Natural killer cell (primary cell): ENCODE results near the gene IRX4. TPM values are rescaled to one million over a fixed set of nuclear protein-coding genes. Genes with fewer than 3 reads are reported as not detected.

Experiments
- ATAC-seq, 3 donors: fragments of 150-1000 bp in 2 of 3; fragments of 200-7000 bp in 1 of 3; cut with Tn5 transposase; 1 replicate in 1 of 3; 2 replicates in 2 of 3; pipeline ENCODE4 v1.10.0; 2021; ENCODE audit warnings: mild to moderate bottlenecking in 2 of 3, moderate library complexity in 2 of 3
- DNase-seq, 2 donors: peaks; one replicate each; pipeline versions ENCODE4 v3.0.0 to v3.0.0-alpha.2; 2013 to 2021; ENCODE audit warnings: mixed read lengths in 1 of 2
- H3K27ac ChIP-seq: one replicate; pipeline ENCODE4 v1.5.1; 2013; ENCODE audit warnings: mild to moderate bottlenecking, low read length
- H3K27me3 ChIP-seq: one replicate; pipeline ENCODE4 v1.6.1; 2013; ENCODE audit warnings: low read length; ENCODE audit not compliant: control insufficient read depth, insufficient read depth
- H3K36me3 ChIP-seq: one replicate; pipeline ENCODE4 v1.6.1; 2013; ENCODE audit warnings: low read length; ENCODE audit not compliant: control insufficient read depth, insufficient read depth
- H3K4me1 ChIP-seq: one replicate; pipeline ENCODE4 v1.6.1; 2013; ENCODE audit warnings: low read length; ENCODE audit not compliant: control insufficient read depth, insufficient read depth
- H3K4me3 ChIP-seq: one replicate; pipeline ENCODE4 v1.5.1; 2013; ENCODE audit warnings: low read length
- H3K9me3 ChIP-seq: one replicate; pipeline ENCODE4 v1.6.1; 2013; ENCODE audit warnings: low read length; ENCODE audit not compliant: control insufficient read depth, insufficient read depth
- H3K27ac Mint-ChIP-seq, 2 donors: one replicate each; pipeline ENCODE4 v1.8.0; 2022; ENCODE audit warnings: mild to moderate bottlenecking in 2 of 2, mixed read lengths in 2 of 2, moderate library complexity in 1 of 2
- H3K27me3 Mint-ChIP-seq, 2 donors: one replicate each; pipeline ENCODE4 v1.8.0; 2022; ENCODE audit warnings: low read depth in 2 of 2, mixed read lengths in 2 of 2
- H3K36me3 Mint-ChIP-seq: one replicate; pipeline ENCODE4 v1.8.0; 2022; ENCODE audit warnings: mixed read lengths
- H3K4me1 Mint-ChIP-seq, 2 donors: one replicate each; pipeline ENCODE4 v1.8.0; 2022; ENCODE audit warnings: mixed read lengths in 2 of 2
- H3K4me3 Mint-ChIP-seq: one replicate; pipeline ENCODE4 v1.8.0; 2022; ENCODE audit warnings: mild to moderate bottlenecking, moderate library complexity, mixed read lengths
- H3K9me3 Mint-ChIP-seq, 2 donors: one replicate each; pipeline ENCODE4 v1.8.0; 2022; ENCODE audit warnings: mixed read lengths in 2 of 2
- CTCF ChIP-seq: fragments of 200-600 bp; IDR thresholded peaks from one replicate; pipeline ENCODE4 v1.8.0; 2022; ENCODE audit warnings: antibody characterized with exemption
- WGBS: methylation state at CpG from one replicate; pipeline ENCODE4 v1.1.7; 2013; ENCODE audit warnings: missing lambda C conversion rate; ENCODE audit not compliant: insufficient coverage; 5-methylcytosine and 5-hydroxymethylcytosine counted together
- intact Hi-C: fragments of 100-400 bp; cut with micrococcal nuclease; formaldehyde crosslinking; loops from one replicate; pipeline ENCODE4 v1.14.2; 2022
- total RNA-seq, 4 donors: library from RNA; stranded (reverse); fragments of 120-200 nt in 1 of 4; gene quantifications; one replicate each; pipeline versions ENCODE4 v1.2.3 to v1.2.4, GENCODE V29; 2013 to 2022

Gene IRX4
- total RNA-seq, 3 donors from 2014 or later (not counting 1 experiment from before 2014, with no cell fraction given) = not detected

GRCh38 chr5:1864896-1865440, 17.8 kb downstream of the IRX4 start:
- Histone ChIP-seq H3K27ac (no peak overlapping the region), H3K9me3 (no peaks in the 10 kb centered on the region), H3K4me1 (no peaks in the 10 kb centered on the region), H3K36me3 (no peaks in the 10 kb centered on the region), H3K27me3 (no peaks in the 10 kb centered on the region), H3K4me3 (no peak overlapping the region)
- no peak for DNase-seq
- intact Hi-C loops = no loop called here
- Mint-ChIP-seq H3K4me1 (no peaks in the 10 kb centered on the region), H3K9me3 (no peaks in the 10 kb centered on the region), H3K27me3 (peaks cover 3 to 16% of the 10 kb centered on the region in 2 donors), H3K4me3 (no peak overlapping the region), H3K27ac (no peak overlapping the region), H3K36me3 (no peaks in the 10 kb centered on the region)
- WGBS = 88% methylated on average over 16 of the region's 16 CpGs
- no peak for TF ChIP-seq CTCF
- ATAC-seq = no peak

GRCh38 chr5:1860949-1861348, 21.8 kb downstream of the IRX4 start:
- Mint-ChIP-seq H3K4me1 (no peaks in the 10 kb centered on the region), H3K9me3 (no peaks in the 10 kb centered on the region), H3K27me3 (peaks cover 3 to 19% of the 10 kb centered on the region in 2 donors), H3K4me3 (no peak overlapping the region), H3K36me3 (no peaks in the 10 kb centered on the region), H3K27ac (no peak overlapping the region)
- no peak for TF ChIP-seq CTCF
- no peaks in the 10 kb centered on the region for H3K9me3 ChIP-seq
- intact Hi-C loops = no loop called here
- H3K27ac ChIP-seq = no peak overlapping the region
- no peak overlapping the region for H3K4me3 ChIP-seq
- no peaks in the 10 kb centered on the region for H3K4me1 ChIP-seq
- H3K27me3 ChIP-seq = no peaks in the 10 kb centered on the region
- DNase-seq (no peak), ATAC-seq (no peak)
- H3K36me3 ChIP-seq = no peaks in the 10 kb centered on the region
- 84% methylated on average over 7 of the region's 7 CpGs for WGBS

- no peaks in the 10 kb centered on the region for H3K36me3 ChIP-seq
- no peak overlapping the region for H3K27ac ChIP-seq
- no peak overlapping the region for H3K4me3 Mint-ChIP-seq
- no peaks in the 10 kb centered on the region for H3K4me1 Mint-ChIP-seq
- no peak overlapping the region for H3K27ac Mint-ChIP-seq
- no peaks in the 10 kb centered on the region for H3K9me3 ChIP-seq
- H3K9me3 Mint-ChIP-seq = no peaks in the 10 kb centered on the region
- H3K27me3 ChIP-seq = no peaks in the 10 kb centered on the region
- DNase-seq (no peak), ATAC-seq (no peak)
- H3K36me3 Mint-ChIP-seq = no peaks in the 10 kb centered on the region
- no peaks in the 10 kb centered on the region for H3K4me1 ChIP-seq
- H3K27me3 Mint-ChIP-seq = peaks cover 5 to 28% of the 10 kb centered on the region in 2 donors
- intact Hi-C loops = no loop called here
- WGBS = 80% methylated on average over 22 of the region's 22 CpGs
- no peak overlapping the region for H3K4me3 ChIP-seq
- no peak for TF ChIP-seq CTCF
Measured at GRCh38 chr5:1860021-1860610, 22.6 kb downstream of the IRX4 start.

- intact Hi-C loops = no loop called here
- Mint-ChIP-seq H3K27ac (no peak overlapping the region), H3K4me1 (no peaks in the 10 kb centered on the region), H3K36me3 (no peaks in the 10 kb centered on the region), H3K4me3 (no peak overlapping the region), H3K27me3 (peaks cover 8 to 33% of the 10 kb centered on the region in 2 donors), H3K9me3 (no peaks in the 10 kb centered on the region)
- Histone ChIP-seq H3K27me3 (no peaks in the 10 kb centered on the region), H3K27ac (no peak overlapping the region), H3K36me3 (no peaks in the 10 kb centered on the region), H3K9me3 (no peaks in the 10 kb centered on the region), H3K4me1 (no peaks in the 10 kb centered on the region), H3K4me3 (no peak overlapping the region)
- no peak for TF ChIP-seq CTCF
- 82% methylated on average over 10 of the region's 10 CpGs for WGBS
- DNase-seq = no peak
- ATAC-seq = no peak
Measured at GRCh38 chr5:1859099-1859498, 23.6 kb downstream of the IRX4 start.
